SU-DHL-6 (cell line): ENCODE measurements around the gene MYMK.

Experiments
- H2AFZ ChIP-seq: fragments of 200-600 bp; sonication (generic); 2 replicates; pipeline ENCODE4 v1.6.1; 2014; ENCODE audit warnings: low read depth, mild to moderate bottlenecking, moderate library complexity, mixed read lengths, antibody characterized with exemption, low read length; ENCODE audit not compliant: severe bottlenecking
- H3F3A ChIP-seq: fragments of 200-600 bp; shearing (Covaris generic); 2 replicates; pipeline ENCODE4 v1.6.0; 2016; ENCODE audit warnings: antibody characterized with exemption, mild to moderate bottlenecking; ENCODE audit not compliant: insufficient read depth
- H3K27ac ChIP-seq: fragments of 200-600 bp; sonication (generic); 2 replicates; pipeline ENCODE4 v1.5.1; 2016; ENCODE audit warnings: low read depth, mild to moderate bottlenecking, low read length, moderate library complexity, mixed read lengths
- H3K27me3 ChIP-seq: fragments of 200-600 bp; sonication (generic), shearing (Covaris generic); 2 replicates; pipeline ENCODE4 v1.6.0; 2014; ENCODE audit warnings: mild to moderate bottlenecking, low read length
- H3K36me3 ChIP-seq: fragments of 200-600 bp; sonication (generic); 2 replicates; pipeline ENCODE4 v1.6.1; 2014; ENCODE audit warnings: mild to moderate bottlenecking, low read length, mixed read lengths
- H3K4me2 ChIP-seq: fragments of 300-600, 200-600 bp; shearing (Covaris generic), sonication (generic); 2 replicates; pipeline ENCODE4 v1.6.0; 2014; ENCODE audit warnings: low read length, low read depth, mild to moderate bottlenecking; ENCODE audit not compliant: poor library complexity, severe bottlenecking
- H3K4me3 ChIP-seq: fragments of 200-600 bp; sonication (generic); 2 replicates; pipeline ENCODE4 v1.5.1; 2014; ENCODE audit warnings: antibody characterized with exemption, low read length, mild to moderate bottlenecking, mixed read lengths; ENCODE audit not compliant: insufficient read depth, poor library complexity, severe bottlenecking
- H3K79me2 ChIP-seq: fragments of 200-600 bp; sonication (generic); 2 replicates; pipeline ENCODE4 v1.6.1; 2014; ENCODE audit warnings: mild to moderate bottlenecking, low read length, moderate library complexity; ENCODE audit not compliant: insufficient read depth
- H3K9ac ChIP-seq: fragments of 200-600 bp; sonication (generic); 2 replicates; pipeline ENCODE4 v1.7.0; 2014; ENCODE audit warnings: mild to moderate bottlenecking, low read length
- H3K9me2 ChIP-seq: fragments of 200-600 bp; sonication (generic); replicated peaks from 2 replicates; pipeline ENCODE4 v1.6.1; 2014; ENCODE audit warnings: low read length; ENCODE audit not compliant: insufficient read depth
- H3K9me3 ChIP-seq: fragments of 200-600 bp; sonication (generic); 2 replicates; pipeline ENCODE4 v1.6.1; 2014; ENCODE audit warnings: low read length, mixed read lengths; ENCODE audit not compliant: insufficient read depth
- H4K20me1 ChIP-seq: fragments of 200-600 bp; sonication (generic); 2 replicates; pipeline ENCODE4 v1.6.1; 2014; ENCODE audit warnings: low read depth, mild to moderate bottlenecking, antibody characterized with exemption, low read length, moderate library complexity, mixed read lengths
- EZH2phosphoT487 ChIP-seq: fragments of 200-600 bp; sonication (generic), shearing (Covaris generic); conservative IDR thresholded peaks from 2 replicates; pipeline ENCODE4 v1.6.1; 2018; ENCODE audit warnings: mild to moderate bottlenecking, antibody characterized with exemption, low read length, moderate library complexity, mixed read lengths
- TF ChIP-seq, protein P1 (sequence below): fragments of 200-600 bp; sonication (generic); IDR thresholded peaks from one replicate; pipeline ENCODE4 v1.5.1; 2017; ENCODE audit warnings: antibody characterized with exemption, mild to moderate bottlenecking, low read length, moderate library complexity; ENCODE audit not compliant: insufficient read depth, poor library complexity, severe bottlenecking

MYMK gene

GRCh38 chr9:133499132-133499891 lies 25.4 kb downstream of the MYMK start:
- peaks cover 11% of the 10 kb centered on the region; the same call in 1 of the 2 replicates for H3K9me3 ChIP-seq
- H3K27ac ChIP-seq, result no peak overlapping the region
- no peak overlapping the region for H2AFZ ChIP-seq
- no peak overlapping the region for H3K4me3 ChIP-seq
- H3F3A ChIP-seq, result no peaks in the 10 kb centered on the region
- H3K9me2 ChIP-seq, result no peaks in the 10 kb centered on the region
- no peaks in the 10 kb centered on the region for H4K20me1 ChIP-seq
- no peak overlapping the region for H3K4me2 ChIP-seq
- no peaks in the 10 kb centered on the region for H3K36me3 ChIP-seq
- no peak overlapping the region for H3K9ac ChIP-seq
- H3K27me3 ChIP-seq, result no peaks in the 10 kb centered on the region
- TF ChIP-seq, protein P1, sequence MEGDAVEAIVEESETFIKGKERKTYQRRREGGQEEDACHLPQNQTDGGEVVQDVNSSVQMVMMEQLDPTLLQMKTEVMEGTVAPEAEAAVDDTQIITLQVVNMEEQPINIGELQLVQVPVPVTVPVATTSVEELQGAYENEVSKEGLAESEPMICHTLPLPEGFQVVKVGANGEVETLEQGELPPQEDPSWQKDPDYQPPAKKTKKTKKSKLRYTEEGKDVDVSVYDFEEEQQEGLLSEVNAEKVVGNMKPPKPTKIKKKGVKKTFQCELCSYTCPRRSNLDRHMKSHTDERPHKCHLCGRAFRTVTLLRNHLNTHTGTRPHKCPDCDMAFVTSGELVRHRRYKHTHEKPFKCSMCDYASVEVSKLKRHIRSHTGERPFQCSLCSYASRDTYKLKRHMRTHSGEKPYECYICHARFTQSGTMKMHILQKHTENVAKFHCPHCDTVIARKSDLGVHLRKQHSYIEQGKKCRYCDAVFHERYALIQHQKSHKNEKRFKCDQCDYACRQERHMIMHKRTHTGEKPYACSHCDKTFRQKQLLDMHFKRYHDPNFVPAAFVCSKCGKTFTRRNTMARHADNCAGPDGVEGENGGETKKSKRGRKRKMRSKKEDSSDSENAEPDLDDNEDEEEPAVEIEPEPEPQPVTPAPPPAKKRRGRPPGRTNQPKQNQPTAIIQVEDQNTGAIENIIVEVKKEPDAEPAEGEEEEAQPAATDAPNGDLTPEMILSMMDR, result no peak
- TF ChIP-seq EZH2phosphoT487, result no peak
- no peaks in the 10 kb centered on the region for H3K79me2 ChIP-seq

DNA sequence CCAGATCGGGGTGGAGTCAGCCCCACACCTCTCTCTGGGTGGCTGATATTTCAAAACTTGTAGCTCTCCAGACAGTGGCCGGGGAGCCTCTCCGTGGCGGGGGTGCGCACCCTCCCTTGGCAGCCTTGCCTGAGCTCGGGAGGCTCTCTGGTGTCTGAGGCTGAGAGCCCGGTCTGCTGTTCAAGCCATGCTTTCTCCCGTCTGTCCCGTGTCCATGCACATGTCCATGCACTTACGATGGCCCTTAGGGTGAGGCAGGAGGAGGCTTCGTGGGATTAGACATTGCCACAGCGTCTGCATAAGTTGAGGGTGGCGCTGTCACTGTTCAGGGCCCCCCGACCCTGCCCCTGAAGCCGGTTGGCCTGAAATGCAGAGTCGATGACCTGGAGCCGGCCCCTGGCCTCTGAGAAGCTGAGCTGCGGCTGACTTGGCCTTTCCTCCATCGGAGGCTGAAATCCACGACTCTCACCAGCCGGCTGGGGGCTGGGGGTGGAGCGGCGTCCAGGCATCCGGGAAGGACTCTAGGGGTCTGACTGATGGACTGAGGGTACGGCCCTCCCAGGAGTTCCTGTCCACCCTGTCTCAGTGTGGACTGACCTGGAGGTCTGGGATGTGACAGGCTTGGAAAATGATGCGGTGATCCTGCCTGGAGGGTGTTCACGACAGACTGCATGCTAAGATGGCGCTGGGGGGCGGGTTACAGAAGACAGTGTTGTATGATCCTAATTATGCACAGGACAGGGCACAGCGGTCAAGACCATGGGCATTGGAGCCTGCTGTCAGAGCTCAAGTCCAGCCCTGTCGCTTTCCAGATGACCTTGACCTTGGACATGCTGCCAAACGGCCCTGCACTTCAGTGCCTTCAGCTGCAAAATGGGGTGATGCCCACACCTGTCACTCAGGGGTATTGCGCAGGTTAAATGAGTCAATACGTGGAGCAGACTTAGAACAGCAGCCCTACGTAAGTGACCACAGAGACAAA lies 27.6 kb downstream of the MYMK start:
- Histone ChIP-seq H3K27ac (no peak overlapping the region), H3K4me3 (no peak overlapping the region), H3K9me3 (peaks cover 8% of the 10 kb centered on the region; the same call in 1 of the 2 replicates), H3K27me3 (no peaks in the 10 kb centered on the region), H3K4me2 (no peak overlapping the region), H3K9ac (no peak overlapping the region), H3F3A (no peaks in the 10 kb centered on the region), H3K79me2 (no peaks in the 10 kb centered on the region), H3K36me3 (no peaks in the 10 kb centered on the region), H3K9me2 (no peaks in the 10 kb centered on the region), H2AFZ (no peak overlapping the region), H4K20me1 (no peaks in the 10 kb centered on the region)
- no peak for TF ChIP-seq EZH2phosphoT487
- TF ChIP-seq, protein P1, result no peak

DNA sequence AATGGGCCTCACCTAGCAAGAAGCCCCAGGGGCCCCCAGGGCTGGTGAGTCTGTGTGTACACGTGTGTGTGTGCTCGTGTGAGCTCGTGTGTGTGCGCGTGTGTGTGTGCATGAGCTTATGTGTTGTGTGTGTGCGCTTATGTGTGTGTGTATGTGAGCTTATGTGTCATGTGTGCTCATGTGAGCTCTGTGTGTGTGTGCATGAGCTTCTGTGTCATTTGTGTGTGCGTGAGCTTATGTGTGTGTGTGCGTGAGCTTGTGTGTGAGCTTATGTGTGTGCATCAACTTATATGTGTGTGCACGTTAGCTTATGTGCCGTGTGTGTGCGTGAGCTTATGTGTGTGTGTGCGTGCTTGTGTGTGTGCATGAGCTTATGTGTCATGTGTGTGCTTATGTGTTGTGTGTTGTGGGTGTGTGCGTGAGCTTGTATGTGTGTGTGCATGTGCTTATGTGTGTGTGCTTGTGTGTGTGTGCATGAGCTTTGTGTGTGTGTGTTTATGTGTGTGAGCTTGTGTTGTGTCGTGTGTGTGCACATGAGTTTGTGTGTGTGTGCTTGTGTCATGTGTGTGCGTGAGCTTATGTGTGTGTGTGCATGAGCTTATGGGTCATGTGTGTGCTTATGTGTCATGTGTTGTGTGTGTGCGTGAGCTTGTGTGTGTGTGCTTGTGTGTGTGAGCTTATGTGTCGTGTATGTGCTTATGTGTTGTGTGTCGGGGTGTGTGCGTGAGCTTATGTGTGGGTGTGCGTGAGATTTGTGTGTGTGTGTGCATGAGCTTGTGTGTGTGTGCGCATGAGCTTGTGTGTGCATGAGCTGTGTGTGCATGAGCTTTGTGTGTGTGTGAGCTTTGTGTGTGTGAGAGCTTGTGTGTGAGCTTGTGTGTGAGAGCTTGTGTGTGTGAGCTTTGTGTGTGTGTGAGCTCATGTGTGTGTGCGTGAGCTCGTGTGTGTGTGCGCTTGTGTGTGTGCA lies 29.1 kb downstream of the MYMK start:
- Histone ChIP-seq H2AFZ (no peak overlapping the region), H3K9me2 (no peaks in the 10 kb centered on the region), H3K4me2 (no peak overlapping the region), H3K9ac (no peak overlapping the region), H4K20me1 (no peaks in the 10 kb centered on the region), H3K27ac (no peak overlapping the region), H3K4me3 (no peak overlapping the region), H3F3A (no peaks in the 10 kb centered on the region), H3K9me3 (no peaks in the 10 kb centered on the region), H3K36me3 (no peaks in the 10 kb centered on the region), H3K27me3 (no peaks in the 10 kb centered on the region), H3K79me2 (no peaks in the 10 kb centered on the region)
- TF ChIP-seq, protein P1, result no peak
- no peak for TF ChIP-seq EZH2phosphoT487
